DLD1 (cell line): Measurements from ENCODE around the gene DCTN4.
"Not testable (repeated sequence)": the region's sequence is repeated elsewhere in the genome, so short reads cannot be mapped to it uniquely, and the experiment has no call there.

Source experiments
- in situ Hi-C: cut with HindIII; loops from 2 replicates; pipeline ENCODE4 v1.10.0; 2017; ENCODE audit warnings: low sequenced_read_pairs

Gene DCTN4

DNA sequence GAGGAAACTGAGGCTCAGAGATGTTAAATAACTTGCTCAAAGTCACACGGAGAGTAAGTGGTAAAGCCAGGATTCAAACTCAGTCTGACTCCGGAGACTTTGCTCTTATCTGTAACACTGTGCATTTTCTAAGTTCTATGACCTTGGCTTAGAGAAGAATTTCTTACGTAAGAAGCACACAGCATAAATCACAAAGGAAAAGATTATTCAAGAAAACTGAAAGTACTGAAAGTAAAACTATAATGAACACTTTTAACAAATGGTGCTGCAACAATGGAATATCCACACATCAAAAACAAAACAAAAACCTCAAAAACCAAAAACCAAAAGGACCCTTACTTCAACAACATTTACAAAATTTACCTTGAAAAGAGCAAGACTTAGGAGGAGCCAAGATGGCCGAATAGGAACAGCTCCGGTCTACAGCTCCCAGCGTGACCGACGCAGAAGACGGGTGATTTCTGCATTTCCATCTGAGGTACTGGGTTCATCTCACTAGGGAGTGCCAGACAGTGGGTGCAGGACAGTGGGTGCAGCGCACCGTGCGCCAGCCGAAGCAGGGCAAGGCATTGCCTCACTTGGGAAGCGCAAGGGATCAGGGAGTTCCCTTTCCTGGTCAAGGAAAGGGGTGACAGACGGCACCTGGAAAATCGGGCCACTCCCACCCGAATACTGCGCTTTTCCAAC, 16.2 kb downstream of the DCTN4 start:
- in situ Hi-C loops, result not testable (repeated sequence)

DNA sequence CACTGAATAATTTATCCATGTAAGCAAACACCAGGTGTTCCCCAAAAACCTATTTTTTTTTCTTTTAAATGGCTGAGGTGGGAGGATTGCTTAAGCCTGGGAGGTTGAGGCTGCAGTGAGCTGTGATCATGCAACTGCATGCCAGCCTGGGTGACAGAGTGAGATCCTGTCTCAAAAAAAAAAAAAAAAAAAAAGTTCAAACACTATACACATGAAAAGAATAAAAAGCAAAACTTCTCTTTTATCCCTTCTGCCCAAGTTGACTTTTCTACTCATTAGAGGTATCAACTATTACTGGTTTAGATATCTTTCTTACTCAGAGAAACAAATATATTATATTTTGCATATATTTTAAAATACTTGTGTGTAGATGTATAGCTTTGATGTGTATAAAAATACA, 17.8 kb downstream of the DCTN4 start:
- in situ Hi-C loops, result no loop called here

DNA sequence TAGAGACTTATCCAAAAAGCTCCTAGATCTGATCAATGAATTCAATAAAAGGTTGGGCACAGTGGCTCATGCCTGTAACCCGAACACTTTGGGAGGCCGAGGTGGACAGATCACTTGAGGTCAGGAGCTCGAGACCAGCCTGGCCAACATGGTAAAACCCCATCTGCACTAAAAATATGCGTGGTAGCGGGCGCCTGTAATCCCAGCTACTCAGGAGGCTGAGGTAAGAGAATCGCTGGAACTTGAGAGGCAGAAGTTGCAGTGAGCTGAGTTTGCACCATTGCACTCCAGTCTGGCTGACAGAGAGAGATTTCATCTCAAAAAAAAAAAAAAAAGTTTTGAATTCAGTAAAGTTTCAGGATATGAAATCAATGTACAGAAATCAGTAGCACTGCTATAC, 20.0 kb downstream of the DCTN4 start:
- in situ Hi-C loops, result no loop called here

DNA sequence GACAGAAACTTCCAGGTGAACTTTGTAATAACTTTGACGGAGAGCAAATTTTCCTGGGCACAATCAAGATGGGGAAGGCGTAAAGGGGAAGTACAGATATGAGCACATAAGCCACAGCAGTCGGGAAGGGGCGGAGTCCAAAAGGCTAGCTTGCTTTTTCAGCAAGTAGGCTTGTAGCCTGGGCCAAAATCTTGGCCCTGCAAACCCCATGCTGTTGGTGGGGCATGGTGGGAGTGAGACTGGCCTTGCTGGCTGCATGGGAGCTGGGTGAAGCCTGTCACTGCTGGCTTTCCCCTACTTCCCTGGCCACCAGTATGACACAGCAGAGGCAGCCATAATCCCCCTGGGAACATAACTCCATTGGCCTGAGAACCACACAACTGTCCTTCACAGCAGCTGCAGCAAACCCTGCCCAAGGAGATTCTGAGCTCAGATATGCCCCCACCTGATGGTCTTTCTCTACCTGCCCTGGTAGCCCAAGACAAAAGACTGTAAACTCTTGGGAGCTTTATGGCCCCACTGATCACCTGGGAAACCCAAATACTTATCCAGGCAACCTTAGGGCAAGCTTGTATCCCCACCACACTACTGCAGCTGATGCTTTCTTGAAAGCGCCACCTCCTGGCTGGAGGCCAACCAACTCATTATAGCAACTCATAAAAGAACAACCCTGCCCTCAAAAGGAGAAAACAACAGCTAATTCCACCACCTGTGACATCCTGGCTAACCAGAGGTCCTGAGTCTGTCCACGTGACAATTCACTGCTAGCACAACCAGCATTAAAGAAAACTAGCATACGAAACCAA, 24.0 kb downstream of the DCTN4 start:
- in situ Hi-C loops, result no loop called here

DNA sequence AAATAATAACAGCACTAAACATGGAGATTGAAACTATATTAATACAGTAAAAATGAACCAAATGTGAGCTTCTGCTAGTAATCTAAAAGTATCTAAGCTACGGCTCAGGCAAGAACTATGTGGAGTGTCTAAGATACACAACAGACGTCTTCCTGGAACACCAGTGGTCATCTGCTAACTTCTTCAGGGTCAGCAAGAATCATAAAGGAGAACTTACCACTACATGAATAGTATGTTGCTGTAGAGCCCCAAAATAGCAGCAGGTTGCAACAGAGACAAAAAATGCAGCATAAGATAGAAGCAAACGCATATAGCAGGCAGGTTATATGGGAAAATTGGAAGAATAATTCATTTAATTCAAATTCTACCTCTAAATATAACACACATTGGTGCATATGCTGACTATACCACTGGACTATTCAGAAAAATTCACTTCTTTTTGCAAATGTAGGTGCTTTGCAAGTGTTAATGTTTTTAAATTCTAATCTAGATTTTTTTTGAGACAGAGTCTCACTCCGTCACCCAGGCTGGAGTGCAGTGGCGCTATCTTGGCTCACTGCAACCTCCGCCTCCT, 27.1 kb downstream of the DCTN4 start:
- in situ Hi-C loops, result no loop called here

DNA sequence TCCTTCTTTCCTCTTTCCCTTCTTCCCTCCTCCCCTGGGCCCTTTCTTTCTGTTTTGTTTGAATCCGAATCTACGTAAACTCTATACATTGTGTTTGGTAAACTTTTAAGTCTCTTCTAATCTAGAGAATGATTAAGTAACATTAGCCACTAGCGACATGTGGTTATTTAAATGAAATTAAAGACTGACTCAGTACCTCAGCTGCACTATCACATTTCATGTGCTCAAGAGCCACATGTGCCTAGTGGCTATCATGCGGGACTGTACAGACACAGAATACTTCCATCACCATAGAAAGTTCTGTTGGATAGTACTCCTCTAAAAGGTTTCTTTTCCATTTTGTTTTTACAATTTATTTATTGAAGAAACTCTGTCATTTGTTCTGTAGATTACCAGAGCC, 29.0 kb downstream of the DCTN4 start:
- in situ Hi-C loops, result no loop called here

DNA sequence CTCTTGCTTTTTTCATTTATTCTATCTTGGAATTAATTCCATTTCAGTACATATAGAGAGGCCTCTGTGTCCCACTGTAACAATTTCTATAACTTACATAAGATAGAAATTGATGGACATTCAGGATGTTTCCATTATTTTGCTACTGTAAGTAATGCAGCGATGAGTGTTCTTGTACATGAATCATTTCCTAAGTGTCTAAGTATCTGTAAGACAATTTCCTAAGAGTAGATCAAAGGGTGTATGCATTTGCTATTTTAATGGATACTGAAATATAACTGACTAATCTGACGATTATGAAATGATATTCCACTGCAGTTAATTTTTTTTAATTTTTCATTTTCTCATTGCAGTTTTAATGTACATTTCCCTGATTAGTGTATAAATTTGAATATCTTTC, 35.0 kb downstream of the DCTN4 start:
- in situ Hi-C loops, result no loop called here

DNA sequence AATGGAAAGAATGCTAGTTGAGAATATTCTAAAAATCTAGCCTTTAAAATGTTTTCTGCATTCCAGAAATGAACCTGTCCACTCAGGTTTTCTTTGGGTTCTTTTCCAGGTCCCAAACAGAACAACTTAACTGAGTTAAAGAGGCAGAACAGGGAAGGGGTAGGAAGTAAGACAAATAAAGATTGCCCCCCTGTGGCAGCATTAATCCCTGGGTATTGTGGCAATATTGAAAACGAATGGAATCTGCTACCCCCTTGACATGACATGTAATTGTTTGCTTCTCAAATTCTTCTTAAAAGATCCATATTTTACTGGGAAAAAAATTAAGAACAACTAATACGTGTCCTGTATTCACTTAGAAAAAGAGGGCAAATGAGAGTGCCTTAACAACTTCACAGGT, 48.7 kb downstream of the DCTN4 start:
- in situ Hi-C loops, result no loop called here

DNA sequence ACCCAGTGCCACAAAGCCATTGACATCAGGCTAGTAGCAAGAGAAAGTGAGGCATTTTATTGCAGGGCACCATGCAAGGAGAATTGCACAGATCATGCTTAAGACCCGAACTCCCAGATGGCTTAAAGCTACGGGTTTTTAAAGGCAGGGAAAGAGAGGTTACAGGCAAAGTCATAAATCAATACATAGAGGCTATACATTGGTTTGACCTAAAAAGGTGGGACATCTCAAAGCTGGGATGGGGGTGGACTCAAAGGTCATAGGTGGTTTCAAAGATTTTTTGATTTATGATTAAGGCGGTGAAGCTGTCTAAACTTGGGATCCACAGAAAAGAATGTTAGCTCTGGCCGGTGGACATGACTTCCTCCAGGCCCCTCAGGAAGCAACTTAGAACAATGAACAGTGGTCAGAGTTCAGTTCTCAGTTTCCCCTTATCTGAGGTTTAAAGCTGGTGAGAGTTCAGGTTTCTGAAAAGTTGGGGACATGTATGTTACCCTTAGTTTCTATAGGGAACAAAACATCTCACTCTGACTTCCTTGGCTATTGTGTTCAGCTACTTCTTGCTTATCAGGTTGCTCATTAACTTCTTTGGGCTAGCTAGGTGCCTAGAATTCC, 51.9 kb downstream of the DCTN4 start:
- in situ Hi-C loops, result no loop called here

DNA sequence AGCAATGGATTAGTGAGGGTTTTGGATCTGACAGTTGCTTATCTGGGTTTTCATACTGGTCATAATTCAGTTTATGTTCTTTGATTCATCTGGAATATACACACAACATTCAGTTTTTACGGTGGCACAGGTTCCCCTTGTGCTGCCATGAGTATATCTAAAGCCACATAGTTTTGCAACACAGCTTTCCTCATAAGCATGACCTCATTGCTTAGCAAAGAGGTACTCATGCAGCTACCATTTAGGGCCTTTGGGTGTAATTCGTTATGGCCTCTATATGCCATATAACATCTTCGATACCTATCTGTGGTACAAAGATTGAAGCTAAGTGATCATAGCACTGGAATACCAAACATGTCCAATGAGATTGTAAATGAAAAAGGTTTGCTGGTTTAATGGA, 55.1 kb downstream of the DCTN4 start:
- in situ Hi-C loops, result no loop called here

DNA sequence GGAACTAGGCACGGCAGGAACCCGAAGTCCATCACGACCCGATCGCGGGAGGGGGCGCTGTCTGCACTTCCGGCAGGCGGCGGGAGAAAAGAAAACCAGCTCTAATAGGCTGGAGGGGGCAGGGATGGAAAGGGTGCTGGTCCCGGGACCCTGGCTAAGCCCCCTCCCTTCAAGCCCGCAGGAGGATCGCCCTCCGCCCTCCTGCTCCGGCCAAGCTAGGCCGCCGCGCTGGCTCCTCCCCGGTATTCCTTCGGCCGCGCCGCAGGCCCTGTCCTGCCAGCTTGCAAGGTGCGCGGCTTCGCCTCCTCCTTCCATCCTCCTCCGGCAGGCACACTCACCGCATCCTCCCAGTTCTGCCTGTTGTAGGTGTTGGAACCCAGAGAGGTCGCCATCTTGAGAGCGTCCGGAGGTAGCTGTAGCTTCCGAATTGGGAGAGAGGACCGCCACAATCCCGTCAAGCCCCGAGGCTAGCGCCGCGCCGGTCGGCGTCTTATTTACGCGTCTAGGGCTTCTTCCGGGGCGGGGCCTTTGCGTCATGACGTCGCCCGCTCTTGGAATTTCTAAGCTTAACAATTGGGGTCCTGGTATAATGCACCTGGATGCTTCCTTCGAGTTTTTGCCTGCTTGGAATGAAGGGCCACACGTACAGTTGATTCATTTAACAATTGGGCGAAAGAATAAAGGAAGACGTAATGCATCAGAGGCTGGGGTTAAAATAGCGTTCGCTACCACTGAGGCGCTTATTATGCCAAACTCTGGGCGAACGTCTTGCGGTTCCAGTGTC, 58.0 kb downstream of the DCTN4 start, which contains the start of gene RBM22:
RBM22 (minus strand) TSS at position 469 of the 784 bp plus-strand sequence; CDS start at position 392, 77 bp downstream.
- in situ Hi-C loops, result no loop called here

DNA sequence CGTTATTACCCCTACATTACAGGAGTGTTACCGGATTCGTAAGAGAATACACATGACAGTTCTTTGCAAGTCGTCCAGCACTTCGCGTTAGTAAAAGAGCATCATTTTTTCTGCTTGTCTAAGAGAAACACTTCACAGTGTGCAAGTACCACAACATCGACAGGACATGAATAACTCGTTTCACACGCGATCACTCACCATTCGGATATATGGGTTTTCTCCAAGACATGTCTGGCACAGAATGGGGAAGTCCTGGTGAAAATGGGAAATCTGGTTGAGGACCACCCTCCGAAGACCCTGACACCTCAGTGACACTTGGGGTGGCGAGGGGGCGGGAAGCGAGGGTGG, 58.6 kb downstream of the DCTN4 start:
- in situ Hi-C loops, result no loop called here

DNA sequence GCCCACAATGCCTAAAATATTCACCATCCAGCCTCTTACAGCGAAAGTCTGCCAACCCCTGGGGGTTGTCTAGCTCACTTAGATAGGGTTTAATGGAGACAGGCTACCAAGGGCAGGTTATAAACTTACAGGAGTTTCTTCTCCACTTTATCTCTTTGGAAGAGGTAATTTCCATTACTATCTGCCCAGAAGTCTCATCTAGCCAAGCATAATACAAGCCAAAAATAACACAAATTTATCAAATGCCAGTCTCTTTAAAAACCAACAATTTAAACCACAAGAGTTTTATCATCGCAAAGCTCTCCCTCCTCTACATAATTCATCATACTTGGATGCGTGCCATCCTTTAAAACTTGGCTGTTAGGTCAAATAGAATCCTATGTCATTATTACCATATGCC, 64.2 kb downstream of the DCTN4 start:
- in situ Hi-C loops, result no loop called here

DNA sequence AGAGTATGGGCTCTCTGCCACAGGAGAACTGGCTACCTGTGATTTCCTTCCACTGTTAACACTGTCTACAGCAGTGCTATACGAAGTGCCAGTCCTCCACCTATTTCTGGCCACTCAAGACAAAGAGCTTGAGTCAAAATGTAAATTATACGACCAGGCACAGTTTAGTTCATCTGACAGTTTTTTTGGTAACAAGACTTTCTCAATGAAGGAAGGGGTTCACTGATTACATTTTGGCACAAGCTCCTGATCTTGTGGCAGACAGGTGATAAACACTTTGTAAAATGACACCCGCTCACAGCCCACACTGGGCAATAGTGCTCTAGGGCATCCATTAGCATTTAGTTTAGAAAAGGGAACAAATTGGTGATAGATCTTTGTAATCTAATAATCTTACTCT, 66.5 kb downstream of the DCTN4 start:
- in situ Hi-C loops, result no loop called here

DNA sequence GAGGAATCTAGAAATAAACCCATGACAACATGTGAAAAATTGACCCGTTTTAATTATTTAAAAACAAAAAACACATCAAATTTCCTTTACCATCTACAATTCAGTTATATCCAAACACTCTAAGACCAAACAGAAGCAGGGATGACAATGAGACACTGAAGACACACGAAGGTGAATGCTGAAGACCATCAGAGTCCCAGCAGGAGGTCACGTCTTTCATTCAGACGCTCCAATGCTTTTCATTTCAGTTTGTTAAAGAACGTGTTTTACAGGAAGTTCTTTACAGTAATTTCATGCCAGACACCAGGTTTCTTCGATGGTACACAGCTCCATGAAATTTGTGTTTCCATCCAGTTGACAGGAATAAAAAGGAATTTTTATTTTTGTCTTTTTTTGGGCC, 68.1 kb downstream of the DCTN4 start:
- in situ Hi-C loops, result no loop called here

DNA sequence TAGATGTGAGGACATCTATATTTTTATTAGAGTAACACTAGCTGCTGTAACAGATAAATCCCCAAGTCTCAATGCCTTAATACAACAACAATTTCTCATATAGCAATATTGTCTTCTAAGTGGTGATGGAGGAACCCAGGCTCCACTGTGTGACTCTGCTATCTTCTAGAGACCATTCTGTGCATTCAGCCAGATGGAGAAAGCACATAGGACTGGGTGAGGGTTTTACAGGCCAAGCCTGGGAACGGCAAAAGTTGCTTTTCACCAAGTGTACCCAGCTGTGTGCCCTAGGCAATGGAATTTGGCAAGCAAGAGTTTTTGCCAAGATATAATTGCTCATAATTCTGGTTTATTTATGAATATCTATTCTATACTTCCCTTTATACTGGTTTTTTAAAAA, 69.7 kb downstream of the DCTN4 start:
- in situ Hi-C loops, result no loop called here

DNA sequence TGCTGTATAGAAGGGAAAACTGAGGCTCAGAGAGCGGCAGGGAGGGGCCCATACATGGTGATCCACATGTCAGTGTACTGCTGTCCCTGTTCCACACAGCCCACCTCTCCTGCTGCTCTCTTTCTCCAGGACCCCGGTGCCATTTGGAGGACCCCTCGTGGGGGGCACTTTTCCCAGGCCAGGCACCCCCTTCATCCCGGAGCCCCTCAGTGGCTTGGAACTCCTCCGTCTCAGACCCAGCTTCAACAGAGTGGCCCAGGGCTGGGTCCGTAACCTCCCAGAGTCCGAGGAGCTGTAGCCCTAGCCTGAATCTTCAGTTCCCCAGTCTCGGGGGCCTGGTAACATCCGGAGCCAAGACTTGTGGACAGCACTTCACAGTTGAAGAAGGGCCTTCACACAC, 82.2 kb downstream of the DCTN4 start:
- in situ Hi-C loops, result no loop called here

DNA sequence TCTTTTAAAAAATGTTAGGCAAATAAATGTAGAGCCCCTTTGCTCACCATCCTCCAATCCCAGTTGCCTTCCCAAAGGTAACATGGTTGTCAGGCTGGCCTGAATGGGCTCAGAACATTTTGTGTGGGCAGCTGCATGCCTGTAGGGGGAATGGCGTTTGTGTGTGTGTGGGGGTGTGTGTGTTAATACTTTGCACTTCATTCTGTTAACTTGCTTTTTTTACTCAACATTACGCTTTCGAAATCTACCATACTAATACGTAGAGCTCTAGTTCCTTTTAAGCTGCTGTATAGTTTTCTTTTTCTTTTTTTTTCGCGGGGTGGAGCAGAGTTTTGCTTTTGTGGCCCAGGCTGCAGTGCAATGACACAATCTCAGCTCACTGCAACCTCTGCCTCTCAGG, 83.7 kb downstream of the DCTN4 start:
- in situ Hi-C loops, result no loop called here

DNA sequence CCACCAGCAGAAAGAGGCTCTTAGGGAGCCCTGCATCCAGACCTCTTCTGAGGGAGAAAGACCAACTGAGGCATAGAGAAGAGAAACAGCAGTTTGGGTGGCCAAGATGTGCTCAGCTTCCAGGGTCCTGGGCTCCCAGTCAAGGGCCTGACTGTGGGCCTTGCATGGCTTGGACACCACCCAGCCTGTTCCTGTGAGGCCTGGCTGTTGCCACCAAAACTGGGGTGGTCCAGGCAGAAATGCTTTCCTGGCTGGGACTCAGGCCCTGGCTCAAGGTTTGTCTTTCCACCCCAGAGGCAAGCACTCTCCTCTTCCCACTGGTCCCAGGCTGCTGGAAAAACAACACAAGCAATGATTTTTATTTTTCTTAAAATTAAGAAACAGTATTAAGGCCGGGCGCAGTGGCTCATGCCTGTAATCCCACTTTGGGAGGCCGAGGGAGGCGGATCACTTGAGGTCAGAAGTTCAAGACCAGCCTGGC, 84.4 kb downstream of the DCTN4 start:
- in situ Hi-C loops, result no loop called here

DNA sequence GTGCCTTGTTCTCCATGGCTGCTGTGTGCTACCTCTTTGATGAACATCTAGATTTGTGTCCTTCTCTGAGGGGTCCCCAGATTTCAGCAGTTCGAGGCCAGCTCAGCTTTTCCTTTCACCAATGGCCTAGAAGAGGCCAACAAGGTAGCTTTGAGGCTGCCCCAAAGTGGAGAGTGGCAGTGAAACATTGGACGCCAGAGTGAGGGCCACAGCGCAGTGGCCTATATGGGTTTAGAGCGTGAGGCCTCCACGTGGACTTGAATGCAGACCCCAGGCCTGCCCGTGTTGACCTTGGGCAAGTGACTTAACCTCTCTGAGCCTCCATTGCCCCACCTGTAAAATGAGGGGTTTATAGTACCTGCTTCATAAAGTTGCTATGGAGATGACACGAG, 85.9 kb downstream of the DCTN4 start:
- in situ Hi-C loops, result no loop called here
